ENCODE measurements around the gene DYNLL1. TPM values are rescaled to one million over a fixed set of nuclear protein-coding genes. Genes with fewer than 3 reads are reported as not detected.

DYNLL1 gene
- total RNA-seq, 4 donors from 2014 or later: 142 to 209 (median 175) TPM

- DNase-seq (ENCODE audit: low spot score) (no peak), ATAC-seq (ENCODE audit: low FRiP score) (no peak)
- TF ChIP-seq CTCF (IDR thresholded peaks at IDR 0.05): no peak
Measured at GRCh38 chr12:120460157-120460556, 35.8 kb upstream of the DYNLL1 start.

- no peak for TF ChIP-seq CTCF (IDR thresholded peaks at IDR 0.05)
- DNase-seq (ENCODE audit: low spot score): no peak
- no peak for ATAC-seq (ENCODE audit: low FRiP score)
Measured at GRCh38 chr12:120462099-120462640, 33.7 kb upstream of the DYNLL1 start.

- DNase-seq (ENCODE audit: low spot score): no peak
- ATAC-seq (ENCODE audit: low FRiP score): no peak
- no peak for TF ChIP-seq CTCF (IDR thresholded peaks at IDR 0.05)
Measured at GRCh38 chr12:120463712-120464111, 32.2 kb upstream of the DYNLL1 start.

- DNase-seq (ENCODE audit: low spot score) (no peak), ATAC-seq (ENCODE audit: low FRiP score) (no peak)
- TF ChIP-seq CTCF (IDR thresholded peaks at IDR 0.05): no peak
Measured at GRCh38 chr12:120465756-120466155, 30.2 kb upstream of the DYNLL1 start.

GRCh38 chr12:120466560-120467315 lies 29.2 kb upstream of the DYNLL1 start:
- ATAC-seq (ENCODE audit: low FRiP score) (no peak), DNase-seq (ENCODE audit: low spot score) (no peak)
- TF ChIP-seq CTCF (IDR thresholded peaks at IDR 0.05): no peak

- TF ChIP-seq CTCF (IDR thresholded peaks at IDR 0.05): no peak
- no peak for DNase-seq (ENCODE audit: low spot score)
- no peak for ATAC-seq (ENCODE audit: low FRiP score)
Measured at GRCh38 chr12:120467439-120467838, 28.5 kb upstream of the DYNLL1 start.

GRCh38 chr12:120468325-120468820 lies 27.5 kb upstream of the DYNLL1 start:
- no peak for TF ChIP-seq CTCF (IDR thresholded peaks at IDR 0.05)
- ATAC-seq (ENCODE audit: low FRiP score) (peak; percentile 27), DNase-seq (ENCODE audit: low spot score) (peak; percentile 29)

All from omental fat pad (tissue), 4 donors.